Naive thymus-derived CD4-positive, alpha-beta T cell (primary cell): Measurements from ENCODE around the gene CKAP2L. TPM values are rescaled to one million over a fixed set of nuclear protein-coding genes. Genes with fewer than 3 reads are reported as not detected.

Experiments used
- ATAC-seq: fragments of 150-1000 bp; cut with Tn5 transposase; 2 replicates; pipeline ENCODE4 v1.10.0; 2021; ENCODE audit warnings: mild to moderate bottlenecking, moderate library complexity
- CTCF ChIA-PET: fragments of 350-600 bp; sonication (Branson Sonifier 250); formaldehyde crosslinking; loops from one replicate; lab custom pipeline; 2021; ENCODE audit warnings: antibody characterized with exemption; lab: Charles Lee
- POLR2A ChIA-PET: fragments of 350-600 bp; sonication (Branson Sonifier 250); formaldehyde crosslinking; loops from one replicate; lab custom pipeline; 2021; ENCODE audit warnings: antibody characterized with exemption, inconsistent platforms; lab: Charles Lee
- DNase-seq, 9 donors: peaks; one replicate each; pipeline versions ENCODE4 v3.0.0 to v3.0.0-alpha.2; 2020 to 2022; ENCODE audit warnings: mixed read lengths in 1 of 9
- H3K27ac ChIP-seq: one replicate; pipeline ENCODE4 v1.7.0; 2013; ENCODE audit warnings: mild to moderate bottlenecking, low read depth, low read length, moderate library complexity
- H3K27me3 ChIP-seq, 2 donors: one replicate each; pipeline ENCODE4 v1.7.0; 2013; ENCODE audit warnings: low read length in 2 of 2, mild to moderate bottlenecking in 2 of 2, moderate library complexity in 2 of 2; ENCODE audit not compliant: control insufficient read depth in 2 of 2, insufficient read depth in 2 of 2
- H3K36me3 ChIP-seq, 3 experiments: 1 replicate in 2 of 3; 2 replicates in 1 of 3; pipeline ENCODE4 v1.7.0; 2013; ENCODE audit warnings: low read length in 3 of 3, mild to moderate bottlenecking in 3 of 3, moderate library complexity in 1 of 3; ENCODE audit not compliant: insufficient read depth in 3 of 3, control insufficient read depth in 2 of 3
- H3K4me1 ChIP-seq, 2 donors: one replicate each; pipeline ENCODE4 v1.7.0; 2013; ENCODE audit warnings: low read length in 2 of 2, mild to moderate bottlenecking in 2 of 2, moderate library complexity in 1 of 2; ENCODE audit not compliant: control insufficient read depth in 2 of 2, insufficient read depth in 2 of 2
- H3K4me3 ChIP-seq: 2 replicates; pipeline ENCODE4 v1.7.0; 2013; ENCODE audit warnings: mild to moderate bottlenecking, low read length
- H3K9me3 ChIP-seq, 3 experiments: 1 replicate in 2 of 3; 2 replicates in 1 of 3; pipeline ENCODE4 v1.7.0; 2013; ENCODE audit warnings: low read length in 3 of 3; ENCODE audit not compliant: control insufficient read depth in 2 of 3
- H3K27ac Mint-ChIP-seq, 9 donors: one replicate each; pipeline ENCODE4 v1.8.0; 2020 to 2022; ENCODE audit warnings: mixed read lengths in 9 of 9, mild to moderate bottlenecking in 8 of 9, moderate library complexity in 5 of 9, inconsistent platforms in 2 of 9
- H3K27me3 Mint-ChIP-seq, 5 donors: one replicate each; pipeline ENCODE4 v1.8.0; 2021 to 2022; ENCODE audit warnings: mixed read lengths in 5 of 5, mild to moderate bottlenecking in 1 of 5
- H3K36me3 Mint-ChIP-seq, 5 donors: one replicate each; pipeline ENCODE4 v1.8.0; 2020 to 2022; ENCODE audit warnings: mixed read lengths in 5 of 5, mild to moderate bottlenecking in 3 of 5, inconsistent platforms in 1 of 5
- H3K4me1 Mint-ChIP-seq, 7 donors: one replicate each; pipeline ENCODE4 v1.8.0; 2020 to 2022; ENCODE audit warnings: mixed read lengths in 7 of 7, mild to moderate bottlenecking in 3 of 7, inconsistent platforms in 1 of 7
- H3K4me3 Mint-ChIP-seq, 10 donors: one replicate each; pipeline ENCODE4 v1.8.0; 2020 to 2022; ENCODE audit warnings: mild to moderate bottlenecking in 10 of 10, mixed read lengths in 10 of 10, moderate library complexity in 6 of 10, inconsistent platforms in 2 of 10
- H3K9me3 Mint-ChIP-seq, 11 donors: one replicate each; pipeline ENCODE4 v1.8.0; 2020 to 2022; ENCODE audit warnings: mixed read lengths in 11 of 11, mild to moderate bottlenecking in 4 of 11, inconsistent platforms in 1 of 11, moderate library complexity in 1 of 11
- intact Hi-C, 2 donors: fragments of 100-400 bp; cut with micrococcal nuclease; formaldehyde crosslinking; loops; one replicate each; pipeline ENCODE4 v1.15.1; 2023
- polyA plus RNA-seq, 2 donors: library from polyadenylated mRNA; unstranded; fragments of 300-500 nt; fragmentation: Illumina TruSeq; gene quantifications; one replicate each; pipeline ENCODE4 v1.2.3, GENCODE V29; 2021
- total RNA-seq, 6 experiments: library from RNA in 5 of 6; stranded (reverse) in 5 of 6; gene quantifications; 1 replicate in 5 of 6; 2 replicates in 1 of 6; pipeline ENCODE4 v1.2.3 and lab custom pipeline; 2021 to 2026

CKAP2L gene
- total and polyA plus RNA-seq, 7 experiments from 2014 or later = 0.69 to 36.2 (median 2.4) TPM; not detected in 4

GRCh38 chr2:112726487-112727190, 37.8 kb downstream of the CKAP2L start:
- H3K9me3 ChIP-seq = no peaks in the 10 kb centered on the region
- H3K27me3 ChIP-seq = no peaks in the 10 kb centered on the region
- H3K4me3 ChIP-seq = no peak overlapping the region
- Mint-ChIP-seq H3K36me3 (no peaks in the 10 kb centered on the region), H3K9me3 (no peaks in the 10 kb centered on the region), H3K27me3 (peaks cover 0 to 2% (median 0%) of the 10 kb centered on the region in 5 donors), H3K4me1 (peaks cover 0 to 29% (median 0%) of the 10 kb centered on the region in 7 donors), H3K4me3 (no peak overlapping the region), H3K27ac (peak overlapping the region in 2 of 9 donors; percentile 51 to 73)
- ChIA-PET POLR2A (interaction anchor here (1.0 kb wide), 1 partner anchor 101 kb away, joined by 3 read pairs; no protein-coding TSS in a partner anchor), CTCF (interaction anchor here (0.5 to 5.0 kb wide), 16 partner anchors 16 to 1064 kb away, joined by 3 to 57 read pairs (median 3); no protein-coding TSS in a partner anchor)
- peak; percentile 96 for ATAC-seq
- no peaks in the 10 kb centered on the region for H3K4me1 ChIP-seq
- intact Hi-C loops = loop anchor here (1.0 to 5.0 kb wide), 8 partner anchors 34 to 245 kb away; partner anchors contain the start of genes CHCHD5 (in 1 of the 2) and SLC20A1 (in 1 of the 2)
- peak; percentile 68 to 89 (median 83) for DNase-seq
- no peaks in the 10 kb centered on the region for H3K36me3 ChIP-seq
- no peak overlapping the region for H3K27ac ChIP-seq

- H3K27ac Mint-ChIP-seq = peak overlapping the region in 1 of 9 donors; percentile 33
- H3K4me1 ChIP-seq = no peaks in the 10 kb centered on the region
- H3K4me3 Mint-ChIP-seq = no peak overlapping the region
- DNase-seq (no peak), ATAC-seq (no peak)
- no peaks in the 10 kb centered on the region for H3K27me3 ChIP-seq
- no peaks in the 10 kb centered on the region for H3K36me3 Mint-ChIP-seq
- no peaks in the 10 kb centered on the region for H3K9me3 ChIP-seq
- no peak overlapping the region for H3K4me3 ChIP-seq
- peaks cover 0 to 27% (median 0%) of the 10 kb centered on the region in 7 donors for H3K4me1 Mint-ChIP-seq
- peaks cover 0 to 2% (median 0%) of the 10 kb centered on the region in 5 donors for H3K27me3 Mint-ChIP-seq
- no peaks in the 10 kb centered on the region for H3K36me3 ChIP-seq
- ChIA-PET POLR2A (interaction anchor here (0.5 to 1.0 kb wide), 2 partner anchors 83 to 478 kb away, joined by 3 to 4 read pairs; no protein-coding TSS in a partner anchor), CTCF (interaction anchor here (0.5 to 5.0 kb wide), 14 partner anchors 17 to 1065 kb away, joined by 3 to 57 read pairs (median 4); no protein-coding TSS in a partner anchor)
- H3K9me3 Mint-ChIP-seq = no peaks in the 10 kb centered on the region
- no peak overlapping the region for H3K27ac ChIP-seq
- intact Hi-C loops = loop anchor here (1.0 to 5.0 kb wide), 8 partner anchors 34 to 244 kb away; partner anchors contain the start of genes CHCHD5 (in 1 of the 2) and SLC20A1 (in 1 of the 2)
Observed at GRCh38 chr2:112725545-112726457, 38.6 kb downstream of the CKAP2L start.

- H3K36me3 Mint-ChIP-seq = peaks cover 0 to 3% (median 0%) of the 10 kb centered on the region in 5 donors
- intact Hi-C loops = loop anchor here in 1 of 2 donors (5.0 kb wide), 1 partner anchor 143 kb away; the partner anchor contains the start of gene CHCHD5
- no peaks in the 10 kb centered on the region for H3K9me3 ChIP-seq
- POLR2A ChIA-PET = interaction anchor here (0.5 to 1.0 kb wide), 2 partner anchors 82 to 478 kb away, joined by 3 to 4 read pairs; no protein-coding TSS in a partner anchor
- H3K27ac ChIP-seq = no peak overlapping the region
- H3K27me3 Mint-ChIP-seq = peaks cover 0 to 4% (median 0%) of the 10 kb centered on the region in 5 donors
- H3K36me3 ChIP-seq = no peaks in the 10 kb centered on the region
- CTCF ChIA-PET = interaction anchor here (0.9 to 5.0 kb wide), 7 partner anchors 18 to 124 kb away, joined by 3 to 57 read pairs (median 5); no protein-coding TSS in a partner anchor
- H3K4me1 Mint-ChIP-seq = peaks cover 0 to 27% (median 0%) of the 10 kb centered on the region in 7 donors
- H3K27me3 ChIP-seq = no peaks in the 10 kb centered on the region
- H3K27ac Mint-ChIP-seq = no peak overlapping the region
- H3K4me3 ChIP-seq = no peak overlapping the region
- ATAC-seq = no peak
- no peaks in the 10 kb centered on the region for H3K4me1 ChIP-seq
- no peak for DNase-seq
- no peak overlapping the region for H3K4me3 Mint-ChIP-seq
- no peaks in the 10 kb centered on the region for H3K9me3 Mint-ChIP-seq
Observed at GRCh38 chr2:112724591-112725525, 39.6 kb downstream of the CKAP2L start.

- Mint-ChIP-seq H3K27me3 (peaks cover 0 to 4% (median 0%) of the 10 kb centered on the region in 5 donors), H3K36me3 (peaks cover 0 to 3% (median 0%) of the 10 kb centered on the region in 5 donors)
- no peaks in the 10 kb centered on the region for H3K4me1 ChIP-seq
Observed at GRCh38 chr2:112723995-112724394, 40.4 kb downstream of the CKAP2L start.

GRCh38 chr2:112723547-112723940, 40.9 kb downstream of the CKAP2L start:
- ATAC-seq (no peak), DNase-seq (no peak)
- Histone ChIP-seq H3K27ac (no peak overlapping the region), H3K4me3 (no peak overlapping the region), H3K36me3 (no peaks in the 10 kb centered on the region), H3K27me3 (no peaks in the 10 kb centered on the region), H3K9me3 (no peaks in the 10 kb centered on the region), H3K4me1 (no peaks in the 10 kb centered on the region)
- peaks cover 0 to 3% (median 0%) of the 10 kb centered on the region in 5 donors for H3K36me3 Mint-ChIP-seq
- POLR2A ChIA-PET = no interaction called here
- H3K4me3 Mint-ChIP-seq = no peak overlapping the region
- CTCF ChIA-PET = interaction anchor here (0.7 to 1.3 kb wide), 2 partner anchors 92 to 95 kb away, joined by 3 read pairs; no protein-coding TSS in a partner anchor
- H3K9me3 Mint-ChIP-seq = no peaks in the 10 kb centered on the region
- peaks cover 0 to 9% (median 0%) of the 10 kb centered on the region in 5 donors for H3K27me3 Mint-ChIP-seq
- no peak overlapping the region for H3K27ac Mint-ChIP-seq
- intact Hi-C loops = no loop called here
- peaks cover 0 to 28% (median 0%) of the 10 kb centered on the region in 7 donors for H3K4me1 Mint-ChIP-seq

More at GRCh38 chr2:112723995-112724394, 40.4 kb downstream of the CKAP2L start:
- Mint-ChIP-seq H3K9me3 (no peaks in the 10 kb centered on the region), H3K4me3 (no peak overlapping the region), H3K27ac (no peak overlapping the region), H3K4me1 (peaks cover 0 to 27% (median 0%) of the 10 kb centered on the region in 7 donors)
- intact Hi-C loops = no loop called here
- Histone ChIP-seq H3K9me3 (no peaks in the 10 kb centered on the region), H3K36me3 (no peaks in the 10 kb centered on the region), H3K27ac (no peak overlapping the region), H3K27me3 (no peaks in the 10 kb centered on the region), H3K4me3 (no peak overlapping the region)
- ChIA-PET POLR2A (no interaction called here), CTCF (interaction anchor here (0.7 to 4.8 kb wide), 3 partner anchors 32 to 95 kb away, joined by 3 to 33 read pairs (median 3); no protein-coding TSS in a partner anchor)
- DNase-seq (no peak), ATAC-seq (no peak)
